GM18498 (cell line): ENCODE measurements around the gene CERS4.
"Not testable (repeated sequence)": the region's sequence is repeated elsewhere in the genome, so short reads cannot be mapped to it uniquely, and the experiment has no call there.

Source experiments
- ATAC-seq: cut with Tn5 transposase; IDR thresholded peaks from one replicate; pipeline ENCODE4 v1.9.1; 2021; ENCODE audit warnings: mild to moderate bottlenecking, moderate library complexity; ENCODE audit not compliant: unreplicated experiment

The CERS4 gene

DNA sequence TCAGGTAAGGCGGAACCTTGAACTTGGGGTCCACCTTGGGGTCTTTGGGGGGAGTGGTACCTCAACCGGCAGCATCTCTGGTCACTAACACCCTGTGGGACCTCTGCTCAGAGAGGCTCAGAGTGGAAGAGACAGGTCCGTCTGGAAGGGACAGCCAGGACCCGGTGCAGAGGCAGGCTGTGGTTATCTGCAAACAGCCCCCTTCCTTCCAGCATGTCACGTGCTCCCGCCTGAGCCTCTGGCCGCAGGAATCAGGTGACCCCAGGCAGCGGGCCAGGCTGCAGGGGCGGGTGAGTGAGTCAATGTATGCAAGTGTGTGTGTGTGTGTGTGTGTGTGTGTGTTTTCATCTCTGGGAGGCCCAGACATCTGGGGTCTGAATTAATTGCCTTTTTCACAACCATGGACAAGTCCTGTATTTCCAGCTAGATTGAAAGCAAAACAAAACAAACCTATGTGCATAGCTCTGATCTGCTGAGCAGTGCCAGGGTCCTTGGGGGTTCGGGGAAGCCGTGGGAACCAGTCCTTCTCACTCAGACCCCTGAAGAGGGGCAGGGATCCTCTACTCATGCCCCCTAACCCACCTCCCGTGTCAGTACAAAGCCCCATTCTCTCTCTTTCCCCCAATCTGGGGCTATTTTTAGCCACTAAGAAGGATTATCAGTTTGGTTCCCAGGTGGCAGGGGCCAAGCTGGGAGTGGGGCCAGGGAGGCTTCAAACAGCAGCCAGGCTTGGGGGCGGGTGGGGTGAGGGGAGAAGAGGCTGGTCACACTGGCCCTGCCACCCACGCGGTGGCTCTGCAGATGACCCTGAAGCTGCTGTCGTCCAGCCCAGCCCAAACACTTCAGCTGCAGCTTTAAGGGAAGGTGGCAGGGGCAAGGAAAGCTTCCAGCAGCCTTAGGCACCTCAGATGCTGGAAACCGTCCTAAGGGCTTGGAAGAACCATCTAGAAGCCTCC lies 31.4 kb downstream of the CERS4 start:
- peak; percentile 51 for ATAC-seq

DNA sequence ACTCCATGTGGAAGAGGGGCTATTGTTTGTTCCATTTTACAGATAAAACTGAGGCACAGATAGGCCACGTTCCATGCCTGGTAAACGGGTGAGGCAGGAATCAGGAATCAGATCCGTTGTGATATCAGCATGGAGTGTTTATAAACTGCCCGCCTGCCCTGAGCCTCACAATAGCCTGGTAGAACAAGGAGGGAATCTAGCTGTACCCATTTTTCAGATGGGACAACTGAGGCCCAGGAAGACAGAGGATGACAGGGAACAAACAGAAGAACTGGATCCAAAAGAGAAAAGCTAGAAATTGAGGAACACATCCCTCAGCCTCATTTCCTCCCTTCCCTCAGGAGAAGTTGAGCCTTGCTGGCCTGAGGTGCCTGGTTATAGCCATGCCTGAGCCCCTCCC lies 32.5 kb downstream of the CERS4 start:
- ATAC-seq: no peak

DNA sequence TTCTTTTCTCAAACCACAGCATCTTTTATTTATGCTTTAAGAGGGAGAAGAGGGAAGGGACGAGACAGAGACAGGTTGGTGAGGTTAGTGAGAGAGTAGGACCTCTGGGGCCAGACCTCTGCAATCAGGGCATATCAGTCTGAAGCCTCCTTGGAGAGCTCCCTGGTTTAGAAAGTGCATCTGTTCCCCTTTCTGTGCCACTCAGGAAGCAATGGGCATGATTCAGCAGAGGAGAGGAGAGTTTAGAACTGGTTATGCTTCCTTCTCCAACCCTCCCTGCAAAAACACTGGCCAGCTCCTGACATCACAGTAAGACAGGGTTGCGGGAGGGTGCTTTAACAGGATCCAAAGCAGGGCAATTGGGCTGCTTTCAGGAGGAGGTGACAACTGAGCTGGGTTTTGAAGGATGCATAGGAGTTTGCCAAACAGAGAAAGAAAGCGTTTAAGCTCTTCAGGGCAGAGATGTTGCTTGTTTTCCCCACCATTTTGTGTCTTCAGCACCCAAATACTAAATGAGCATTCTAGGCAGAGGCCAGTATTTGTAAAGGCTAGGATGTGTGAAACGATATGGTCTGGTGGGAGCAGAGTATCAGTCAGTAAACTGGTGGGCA lies 33.1 kb downstream of the CERS4 start:
- ATAC-seq: no peak

DNA sequence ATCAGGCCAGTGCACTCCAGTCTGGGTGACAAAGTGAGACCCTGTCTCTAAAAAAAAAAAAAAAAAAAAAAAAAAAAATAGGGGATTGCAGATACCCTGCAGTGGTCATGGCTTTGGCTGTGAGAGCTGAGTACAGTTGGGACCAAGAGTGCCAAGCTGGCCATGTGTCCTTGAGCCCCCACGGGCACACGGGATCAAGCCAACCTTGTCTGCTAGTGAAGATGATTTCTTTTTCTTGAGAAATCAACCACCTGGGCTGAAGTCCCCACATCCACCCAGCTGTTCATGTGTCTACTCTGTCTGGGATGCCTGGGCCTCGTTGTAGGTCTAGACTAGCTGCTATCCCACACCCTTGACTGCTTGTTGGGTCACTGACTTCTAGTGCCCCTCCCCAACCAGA lies 34.0 kb downstream of the CERS4 start:
- no peak for ATAC-seq

DNA sequence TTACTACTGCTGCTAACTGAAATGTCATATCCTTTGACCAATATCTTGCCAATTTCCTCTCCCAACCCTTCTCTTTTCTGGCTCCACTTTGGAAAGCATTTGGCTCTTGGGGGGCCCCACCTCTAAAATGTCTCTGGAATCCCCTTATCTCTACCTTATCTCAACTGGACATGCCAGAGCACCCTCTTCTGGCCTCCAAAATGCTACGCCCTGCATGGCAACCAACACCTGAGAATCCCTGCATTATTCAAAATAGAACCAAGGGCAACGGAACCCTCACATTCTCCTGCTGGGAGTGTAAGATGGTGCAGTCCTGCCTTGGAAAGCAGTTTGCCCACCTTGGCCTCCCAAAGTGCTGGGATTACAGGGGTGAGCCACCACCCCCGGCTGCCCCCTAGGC lies 35.3 kb downstream of the CERS4 start:
- no peak for ATAC-seq

DNA sequence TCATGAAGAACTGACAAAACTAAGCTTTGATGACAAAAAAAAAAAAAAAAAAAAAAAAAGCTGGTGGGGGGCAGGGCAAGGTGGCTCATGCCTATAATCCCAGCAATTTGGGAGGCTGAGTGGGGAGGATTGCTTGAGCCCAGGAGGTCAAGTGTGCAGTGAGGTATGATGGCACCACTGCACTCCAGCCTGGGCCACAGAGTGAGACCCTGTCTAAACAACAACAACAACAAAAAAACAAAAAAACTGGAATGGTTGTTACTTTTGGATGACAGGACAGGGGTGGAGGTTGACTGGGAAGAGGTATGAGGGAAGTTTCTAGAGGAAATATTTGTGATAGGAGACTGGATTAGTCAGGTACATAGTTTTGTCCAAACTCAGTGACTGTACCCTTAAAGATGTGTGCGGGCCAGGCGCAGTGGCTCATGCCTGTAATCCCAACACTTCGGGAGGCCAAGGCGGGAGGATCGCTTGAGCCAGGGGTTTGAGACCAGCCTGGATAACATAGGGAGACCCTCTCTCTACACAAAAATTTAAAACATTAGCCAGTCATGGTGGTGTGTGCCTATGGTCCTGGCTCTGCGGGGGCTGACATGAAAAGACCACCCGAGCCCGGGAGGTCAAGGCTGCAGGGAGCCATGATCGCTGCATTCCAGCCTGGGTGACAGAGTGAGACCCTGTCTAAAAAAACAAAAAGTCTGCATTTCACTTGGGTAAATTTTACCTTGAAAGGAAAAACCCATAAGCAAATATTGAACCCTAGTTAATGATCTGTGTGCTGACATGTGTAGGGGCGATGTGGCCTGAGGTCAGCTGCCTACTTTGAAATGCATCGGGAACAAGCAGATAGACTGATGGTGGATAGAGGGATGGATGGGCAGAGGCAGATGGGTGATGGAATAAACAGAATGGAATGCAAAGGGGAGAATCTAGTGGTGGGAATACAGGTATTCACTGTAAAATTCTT lies 37.0 kb downstream of the CERS4 start:
- no peak for ATAC-seq

DNA sequence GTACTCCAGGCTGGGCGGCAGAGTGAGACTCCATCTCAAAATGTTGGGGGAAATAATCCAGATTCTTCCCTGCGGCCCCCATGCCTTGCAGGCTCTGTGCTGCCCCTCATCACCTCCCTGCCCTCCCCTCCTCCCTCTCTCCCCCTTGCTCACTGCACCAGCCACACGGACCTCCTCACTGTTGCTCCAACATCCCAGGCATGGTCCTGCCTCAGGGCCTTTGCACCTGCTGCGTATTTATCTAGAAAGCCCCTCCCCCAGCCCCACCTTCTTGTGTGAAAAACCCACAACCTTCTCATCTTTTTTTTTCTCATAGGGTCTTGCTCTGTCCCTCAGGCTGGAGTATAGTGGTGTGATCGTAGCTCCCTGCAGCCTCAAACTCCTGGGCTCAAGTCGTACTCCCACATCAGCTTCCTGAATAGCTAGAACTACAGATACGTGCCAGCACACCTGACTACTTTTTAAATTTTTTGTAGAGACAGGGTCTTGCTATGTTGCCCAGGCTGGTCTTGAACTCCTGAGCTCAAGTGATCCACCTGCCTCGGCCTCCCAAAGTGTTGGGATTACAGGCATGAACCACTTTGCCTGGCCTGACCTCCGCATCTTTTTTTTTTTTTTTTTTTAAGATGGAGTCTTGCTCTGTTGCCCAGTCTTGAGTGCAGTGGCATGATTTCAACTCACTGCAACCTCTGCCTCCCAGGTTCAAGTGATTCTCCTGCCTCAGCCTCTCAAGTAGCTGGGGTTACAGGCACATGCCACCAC lies 38.1 kb downstream of the CERS4 start:
- ATAC-seq: not testable (repeated sequence)

DNA sequence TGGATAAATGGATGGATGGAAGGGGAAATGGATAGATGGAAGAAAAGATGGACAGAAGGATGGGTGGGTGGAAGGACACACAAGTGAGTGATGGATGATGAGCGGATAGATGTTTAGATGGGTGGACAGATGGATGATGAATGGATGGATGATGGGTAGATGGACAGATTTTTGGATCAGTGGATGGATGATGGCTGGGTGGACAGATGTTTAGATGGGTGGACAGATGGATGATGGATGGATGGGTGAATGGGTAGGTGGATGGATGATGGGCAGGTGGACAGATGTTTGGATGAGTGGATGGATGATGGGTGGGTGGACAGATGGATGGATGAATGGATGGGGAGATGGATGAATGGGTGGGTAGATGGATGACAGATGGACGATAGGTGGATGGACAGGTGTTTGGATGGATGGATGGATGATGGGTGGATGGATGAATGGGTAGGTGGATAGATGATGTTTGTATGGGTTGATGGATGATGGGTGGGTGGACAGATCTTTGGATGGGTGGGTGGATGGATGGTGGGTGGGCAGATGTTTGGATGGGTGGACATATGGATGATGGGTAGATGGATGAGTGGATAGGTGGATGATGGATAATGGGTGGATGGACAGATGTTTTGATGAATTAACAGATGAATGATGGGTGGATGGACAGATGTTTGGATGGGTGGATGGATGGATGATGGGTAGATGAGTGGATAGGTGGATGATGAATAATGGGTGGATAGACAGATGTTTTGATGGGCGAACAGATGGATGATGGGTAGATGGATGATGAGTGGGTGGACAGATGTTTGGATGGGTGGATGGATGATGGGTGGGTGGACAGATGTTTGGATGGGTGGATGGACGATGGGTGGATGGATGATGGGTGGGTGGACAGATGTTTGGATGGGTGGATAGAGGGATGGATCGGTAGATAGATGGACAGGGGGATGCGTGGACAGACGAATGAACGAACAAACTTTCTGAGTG lies 39.5 kb downstream of the CERS4 start:
- ATAC-seq: no peak

DNA sequence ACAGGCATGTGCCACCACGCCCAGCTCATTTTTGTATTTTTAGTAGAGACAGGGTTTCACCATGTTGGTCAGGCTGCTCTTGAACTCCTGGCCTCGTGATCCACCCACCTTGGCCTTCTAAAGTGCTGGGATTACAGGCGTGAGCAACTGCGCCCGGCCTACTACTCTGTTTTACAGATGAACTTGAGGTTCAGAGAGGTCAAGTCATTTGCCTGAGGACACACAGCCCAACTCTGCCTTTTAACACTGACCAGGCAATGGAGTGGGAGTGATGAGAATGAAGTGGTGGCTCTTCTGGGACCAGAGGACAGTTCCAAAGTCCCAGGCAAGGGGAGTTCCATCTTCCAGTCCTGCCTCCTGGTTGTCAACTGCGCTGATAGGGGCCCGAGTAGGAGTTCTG lies 41.4 kb downstream of the CERS4 start:
- ATAC-seq: no peak

DNA sequence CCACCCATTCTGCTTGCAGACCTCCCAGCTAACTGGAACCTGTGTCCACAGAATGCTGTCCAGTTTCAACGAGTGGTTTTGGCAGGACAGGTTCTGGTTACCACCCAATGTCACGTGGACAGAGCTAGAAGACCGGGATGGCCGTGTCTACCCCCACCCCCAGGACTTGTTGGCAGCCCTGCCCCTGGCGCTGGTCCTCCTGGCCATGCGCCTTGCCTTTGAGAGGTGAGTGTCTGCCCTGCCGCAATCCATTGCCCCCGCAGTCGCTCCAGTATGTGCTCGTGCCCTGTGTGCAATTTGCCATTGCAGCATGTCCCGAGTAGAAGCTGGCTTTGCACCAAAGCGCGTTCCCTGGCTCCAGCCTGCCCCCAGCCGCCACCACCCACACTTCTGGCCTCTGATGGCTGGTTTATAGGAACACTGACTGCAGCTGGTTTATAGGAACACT lies 41.9 kb downstream of the CERS4 start:
- no peak for ATAC-seq

DNA sequence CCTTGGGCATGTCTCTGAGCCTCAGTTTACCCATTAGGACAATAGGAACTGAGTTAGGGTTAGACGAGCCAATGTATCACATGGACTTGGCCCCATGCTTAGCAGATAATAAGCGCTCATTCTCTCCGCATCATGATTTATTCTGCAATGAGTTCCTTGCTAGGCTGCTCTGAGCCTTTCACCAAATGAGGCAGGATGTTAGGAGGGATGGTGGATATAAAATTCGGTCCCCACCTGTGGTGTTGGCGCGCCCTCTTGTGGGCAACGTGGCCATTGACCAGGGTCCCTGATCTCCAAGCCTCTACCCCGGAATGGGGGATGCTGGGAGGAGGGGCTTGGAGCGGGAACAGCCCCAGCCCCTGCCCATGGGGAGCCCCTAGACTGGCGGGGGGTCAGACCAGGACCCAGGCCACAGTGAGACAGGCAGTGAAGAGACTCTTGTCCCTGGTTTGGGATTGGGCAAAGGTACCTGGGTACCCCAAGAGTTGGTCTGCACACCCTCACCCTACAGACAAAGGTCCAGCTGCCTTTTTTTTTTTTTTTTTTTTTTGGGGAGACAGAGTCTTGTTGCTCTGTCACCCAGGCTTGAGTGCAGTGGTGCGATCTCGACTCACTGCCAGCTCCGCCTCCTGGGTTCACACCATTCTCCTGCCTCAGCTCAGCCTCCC lies 43.9 kb downstream of the CERS4 start:
- no peak for ATAC-seq

DNA sequence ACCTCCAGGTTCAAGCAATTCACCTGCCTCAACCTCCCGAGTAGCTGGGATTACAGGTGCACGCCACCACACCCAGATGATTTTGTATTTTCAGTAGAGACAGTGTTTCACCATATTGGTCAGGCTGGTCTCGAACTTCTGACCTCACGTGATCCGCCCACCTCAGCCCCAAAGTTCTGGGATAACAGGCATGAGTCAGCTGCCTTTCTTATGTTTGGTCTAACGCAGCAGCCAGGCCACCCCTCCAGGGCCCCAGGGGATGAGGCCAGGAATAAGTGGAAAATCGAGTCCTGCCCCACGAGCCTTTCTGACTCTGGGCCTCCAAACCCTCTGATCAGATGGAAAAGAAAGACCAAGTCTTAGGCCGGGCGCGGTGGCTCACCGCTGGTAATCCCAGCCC lies 44.5 kb downstream of the CERS4 start:
- no peak for ATAC-seq

DNA sequence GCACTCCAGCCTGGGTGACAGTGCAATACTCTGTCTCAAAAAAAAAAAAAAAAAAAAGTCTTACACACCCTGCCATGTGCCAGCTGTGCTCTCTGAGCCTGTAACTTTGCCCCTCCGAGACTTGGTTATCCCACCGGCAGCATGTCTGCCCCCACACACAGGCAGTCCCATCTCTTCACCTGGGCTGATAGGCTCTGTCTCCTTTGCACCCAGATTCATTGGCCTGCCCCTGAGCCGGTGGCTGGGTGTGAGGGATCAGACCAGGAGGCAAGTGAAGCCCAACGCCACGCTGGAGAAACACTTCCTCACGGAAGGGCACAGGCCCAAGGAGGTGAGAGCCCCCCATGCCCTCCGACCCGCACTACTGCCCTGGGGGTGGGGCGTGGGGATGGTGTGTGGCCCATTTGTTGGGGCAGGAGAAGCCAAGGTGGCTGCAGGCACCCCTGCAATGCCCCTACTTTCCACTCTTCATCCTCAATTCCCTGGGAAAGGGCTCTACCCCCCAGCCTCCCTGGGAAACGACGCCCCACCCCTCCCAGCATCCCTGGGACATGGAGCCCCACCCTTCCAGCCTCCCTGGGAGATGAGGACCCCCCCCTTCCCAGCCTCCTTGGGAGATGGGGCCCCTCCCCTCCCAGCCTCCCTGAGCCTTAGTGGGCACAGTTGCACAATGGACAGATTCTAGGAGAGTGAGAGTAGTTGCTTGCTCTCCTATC lies 45.3 kb downstream of the CERS4 start:
- no peak for ATAC-seq

DNA sequence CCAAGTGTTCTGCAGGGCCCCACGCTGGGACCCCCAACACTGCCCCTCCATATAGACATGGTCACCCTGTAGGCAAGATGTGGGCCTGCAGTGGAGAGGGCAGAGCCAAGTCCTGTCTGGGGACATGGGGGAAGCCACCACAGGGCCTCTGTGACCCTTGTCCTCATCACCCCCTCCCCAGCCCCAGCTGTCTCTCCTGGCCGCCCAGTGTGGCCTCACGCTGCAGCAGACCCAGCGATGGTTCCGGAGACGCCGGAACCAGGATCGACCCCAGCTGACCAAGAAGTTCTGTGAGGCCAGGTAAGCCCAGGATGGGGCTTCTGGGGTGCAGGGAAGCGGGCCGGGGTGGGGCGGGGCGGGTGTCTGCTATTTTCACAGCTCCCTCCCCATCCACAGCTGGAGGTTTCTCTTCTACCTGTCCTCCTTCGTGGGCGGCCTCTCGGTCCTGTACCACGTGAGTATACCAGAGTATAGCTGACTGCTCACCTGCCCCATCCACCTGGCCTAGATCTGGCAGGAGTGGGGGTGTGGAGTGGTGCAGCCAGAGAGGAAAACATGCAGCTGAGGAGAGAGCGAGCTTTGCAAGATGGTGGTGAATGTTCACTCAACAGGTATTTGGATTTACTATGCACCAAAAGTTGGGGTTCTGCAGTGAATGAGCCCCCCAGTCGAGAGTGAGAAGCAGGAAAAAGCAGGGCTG lies 46.4 kb downstream of the CERS4 start:
- ATAC-seq: no peak

DNA sequence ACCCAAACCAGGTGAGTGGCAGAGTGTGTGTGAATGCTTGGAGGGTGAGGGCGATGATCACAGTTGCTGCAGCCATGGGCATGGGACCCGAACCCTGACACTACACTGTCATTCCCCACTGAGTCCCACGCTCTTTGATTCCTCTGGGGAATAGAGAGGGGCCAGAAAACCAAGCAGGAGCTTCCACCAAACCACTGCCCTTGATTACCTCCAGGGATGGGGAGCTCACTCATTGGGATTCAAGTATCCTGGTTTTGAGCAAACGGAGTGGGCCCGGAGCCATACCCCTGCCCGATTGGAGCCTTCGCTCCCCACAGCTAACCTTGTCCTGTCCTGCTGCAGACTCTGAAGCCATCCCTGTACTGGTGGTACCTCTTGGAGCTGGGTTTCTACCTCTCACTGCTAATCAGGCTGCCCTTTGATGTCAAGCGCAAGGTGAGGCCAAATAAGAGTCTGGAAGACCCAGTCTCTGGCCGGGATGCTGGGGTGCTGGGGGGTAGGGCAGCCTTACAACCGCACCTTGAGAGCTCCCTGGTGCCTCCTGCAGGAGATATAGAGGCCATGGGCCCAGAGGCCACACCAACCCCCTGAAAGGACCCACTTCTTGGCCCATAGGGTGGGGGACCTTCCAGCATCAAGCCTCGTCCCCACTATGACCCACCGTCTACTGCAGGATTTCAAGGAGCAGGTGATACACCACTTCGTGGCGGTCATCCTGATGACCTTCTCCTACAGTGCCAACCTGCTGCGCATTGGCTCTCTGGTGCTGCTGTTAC lies 47.3 kb downstream of the CERS4 start:
- ATAC-seq: no peak

DNA sequence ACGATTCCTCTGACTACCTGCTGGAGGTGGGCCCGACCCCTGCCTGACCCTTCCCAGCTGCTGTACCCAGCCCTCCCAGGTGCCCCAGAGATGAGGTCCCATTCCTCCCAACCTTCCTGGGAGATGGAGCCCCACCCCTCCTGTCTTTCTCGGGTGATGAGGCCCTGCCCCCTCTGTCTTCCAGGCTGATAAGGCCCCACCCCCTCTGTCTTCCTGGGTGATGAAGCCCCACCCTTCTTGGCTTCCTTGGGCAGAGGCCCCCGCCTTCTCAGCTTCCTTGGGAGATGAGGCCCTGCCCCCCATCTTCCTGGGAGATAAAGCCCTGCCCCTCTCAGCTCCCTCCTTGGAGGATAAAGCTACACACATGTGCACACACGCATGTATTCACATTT lies 47.9 kb downstream of the CERS4 start:
- no peak for ATAC-seq
